ENCODE results near the gene AMPH.

DNA sequence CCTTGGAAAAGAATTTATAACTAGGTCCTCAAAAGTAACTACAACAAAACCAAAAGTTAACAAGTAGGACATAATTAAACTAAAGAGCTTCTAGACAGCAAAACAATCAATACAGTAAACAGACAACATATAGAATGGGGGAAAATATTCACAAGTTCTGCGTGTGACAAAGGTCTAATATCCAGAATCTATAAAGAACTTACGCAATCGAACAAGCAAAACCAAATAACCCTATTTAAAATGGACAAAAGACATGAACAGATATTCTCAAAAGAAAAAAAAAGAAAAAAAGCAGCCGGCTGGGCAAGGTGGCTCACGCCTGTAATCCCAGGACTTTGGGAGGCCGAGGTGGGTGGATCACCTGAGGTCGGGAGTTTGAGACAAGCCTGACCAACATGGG lies 33.8 kb upstream of the AMPH start:
- TF ChIP-seq EZH2 (IDR thresholded peaks at IDR 0.05) (no peak), EZH2phosphoT487 (IDR thresholded peaks at IDR 0.05; ENCODE audit: borderline replicate concordance) (no peak), JUND (IDR thresholded peaks at IDR 0.05) (no peak), ZBTB33 (IDR thresholded peaks at IDR 0.05; ENCODE audit: extremely low read depth, insufficient replicate concordance, low read length) (no peak), POLR2AphosphoS5 (IDR thresholded peaks at IDR 0.05; ENCODE audit: low read depth, low read length) (no peak), POLR2A (IDR thresholded peaks at IDR 0.05; ENCODE audit: borderline replicate concordance, extremely low read depth, insufficient read depth, insufficient read length) (no peak), TCF7L2 (IDR thresholded peaks at IDR 0.05; ENCODE audit: borderline replicate concordance, extremely low read depth, insufficient read depth, insufficient read length) (no peak), SIN3A (IDR thresholded peaks at IDR 0.05; ENCODE audit: low read depth) (no peak), YY1 (IDR thresholded peaks at IDR 0.05; ENCODE audit: extremely low read depth, insufficient replicate concordance, low read depth, low read length) (no peak), CEBPB (IDR thresholded peaks at IDR 0.05; ENCODE audit: low read depth) (no peak), EGR1 (IDR thresholded peaks at IDR 0.05; ENCODE audit: low read depth) (no peak), FOSL1 (IDR thresholded peaks at IDR 0.05; ENCODE audit: low read depth) (no peak)
- TF ChIP-seq, protein P1, sequence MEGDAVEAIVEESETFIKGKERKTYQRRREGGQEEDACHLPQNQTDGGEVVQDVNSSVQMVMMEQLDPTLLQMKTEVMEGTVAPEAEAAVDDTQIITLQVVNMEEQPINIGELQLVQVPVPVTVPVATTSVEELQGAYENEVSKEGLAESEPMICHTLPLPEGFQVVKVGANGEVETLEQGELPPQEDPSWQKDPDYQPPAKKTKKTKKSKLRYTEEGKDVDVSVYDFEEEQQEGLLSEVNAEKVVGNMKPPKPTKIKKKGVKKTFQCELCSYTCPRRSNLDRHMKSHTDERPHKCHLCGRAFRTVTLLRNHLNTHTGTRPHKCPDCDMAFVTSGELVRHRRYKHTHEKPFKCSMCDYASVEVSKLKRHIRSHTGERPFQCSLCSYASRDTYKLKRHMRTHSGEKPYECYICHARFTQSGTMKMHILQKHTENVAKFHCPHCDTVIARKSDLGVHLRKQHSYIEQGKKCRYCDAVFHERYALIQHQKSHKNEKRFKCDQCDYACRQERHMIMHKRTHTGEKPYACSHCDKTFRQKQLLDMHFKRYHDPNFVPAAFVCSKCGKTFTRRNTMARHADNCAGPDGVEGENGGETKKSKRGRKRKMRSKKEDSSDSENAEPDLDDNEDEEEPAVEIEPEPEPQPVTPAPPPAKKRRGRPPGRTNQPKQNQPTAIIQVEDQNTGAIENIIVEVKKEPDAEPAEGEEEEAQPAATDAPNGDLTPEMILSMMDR (IDR thresholded peaks at IDR 0.05 in 2 of 3, conservative IDR thresholded peaks at IDR 0.05 in 1 of 3; ENCODE audit: borderline replicate concordance in 1 of 3, insufficient read depth in 1 of 3, low read depth in 2 of 3, low read length in 2 of 3): no peak
- TF ChIP-seq, protein P2, sequence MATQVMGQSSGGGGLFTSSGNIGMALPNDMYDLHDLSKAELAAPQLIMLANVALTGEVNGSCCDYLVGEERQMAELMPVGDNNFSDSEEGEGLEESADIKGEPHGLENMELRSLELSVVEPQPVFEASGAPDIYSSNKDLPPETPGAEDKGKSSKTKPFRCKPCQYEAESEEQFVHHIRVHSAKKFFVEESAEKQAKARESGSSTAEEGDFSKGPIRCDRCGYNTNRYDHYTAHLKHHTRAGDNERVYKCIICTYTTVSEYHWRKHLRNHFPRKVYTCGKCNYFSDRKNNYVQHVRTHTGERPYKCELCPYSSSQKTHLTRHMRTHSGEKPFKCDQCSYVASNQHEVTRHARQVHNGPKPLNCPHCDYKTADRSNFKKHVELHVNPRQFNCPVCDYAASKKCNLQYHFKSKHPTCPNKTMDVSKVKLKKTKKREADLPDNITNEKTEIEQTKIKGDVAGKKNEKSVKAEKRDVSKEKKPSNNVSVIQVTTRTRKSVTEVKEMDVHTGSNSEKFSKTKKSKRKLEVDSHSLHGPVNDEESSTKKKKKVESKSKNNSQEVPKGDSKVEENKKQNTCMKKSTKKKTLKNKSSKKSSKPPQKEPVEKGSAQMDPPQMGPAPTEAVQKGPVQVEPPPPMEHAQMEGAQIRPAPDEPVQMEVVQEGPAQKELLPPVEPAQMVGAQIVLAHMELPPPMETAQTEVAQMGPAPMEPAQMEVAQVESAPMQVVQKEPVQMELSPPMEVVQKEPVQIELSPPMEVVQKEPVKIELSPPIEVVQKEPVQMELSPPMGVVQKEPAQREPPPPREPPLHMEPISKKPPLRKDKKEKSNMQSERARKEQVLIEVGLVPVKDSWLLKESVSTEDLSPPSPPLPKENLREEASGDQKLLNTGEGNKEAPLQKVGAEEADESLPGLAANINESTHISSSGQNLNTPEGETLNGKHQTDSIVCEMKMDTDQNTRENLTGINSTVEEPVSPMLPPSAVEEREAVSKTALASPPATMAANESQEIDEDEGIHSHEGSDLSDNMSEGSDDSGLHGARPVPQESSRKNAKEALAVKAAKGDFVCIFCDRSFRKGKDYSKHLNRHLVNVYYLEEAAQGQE (IDR thresholded peaks at IDR 0.05; ENCODE audit: low read depth): no peak

Measured in HCT116 (cell line).